ENCODE measurements around the gene PNMA8C.

Gene PNMA8C

DNA sequence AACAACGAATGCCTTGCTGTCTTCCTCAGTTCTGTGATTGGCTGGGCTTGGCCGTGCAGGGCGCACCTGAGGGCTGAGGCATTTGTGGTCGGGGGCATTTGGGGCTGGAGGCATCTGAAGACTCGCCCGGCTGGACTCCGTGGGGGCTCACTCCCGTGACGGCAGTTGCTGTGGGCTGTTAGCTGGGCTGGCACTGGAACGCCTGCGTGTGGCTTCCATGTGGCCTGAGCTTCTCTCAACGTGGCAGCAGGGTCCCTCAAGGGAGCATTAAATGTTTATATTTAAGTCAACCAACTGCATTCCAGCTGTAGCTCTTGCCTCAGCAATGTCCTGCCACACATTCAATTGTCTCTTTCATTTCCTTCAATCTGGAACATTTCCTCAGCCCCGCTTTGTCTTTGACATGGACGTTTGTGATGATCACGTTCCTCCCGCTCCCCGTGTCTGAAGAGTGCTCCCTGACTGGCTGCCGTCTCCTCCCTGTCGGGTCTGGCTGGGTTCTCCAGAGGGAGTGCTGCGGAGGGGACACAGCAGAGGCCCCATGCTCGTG lies 36.4 kb downstream of the PNMA8C start:
- Histone ChIP-seq H3K4me3 (peak overlapping the region; percentile 16; the same call in 1 of the 2 replicates), H3K9me3 (ENCODE audit: low read depth, low read length) (no peaks in the 10 kb centered on the region), H3K9ac (ENCODE audit: insufficient read length) (no peak overlapping the region), H3K36me3 (ENCODE audit: insufficient read depth, low read length) (peaks cover 42% of the 10 kb centered on the region), H3K27ac (peak overlapping the region; percentile 77)
- TF ChIP-seq FOXP2 (optimal IDR thresholded peaks at IDR 0.05; ENCODE audit: control extremely low read depth, extremely low read length, insufficient read depth), result no peak
- no peak for TF ChIP-seq EZH2 (IDR thresholded peaks at IDR 0.05)
- TF ChIP-seq POLR2AphosphoS5 (IDR thresholded peaks at IDR 0.05; ENCODE audit: borderline replicate concordance, low read depth, low read length), result no peak
- no peak for DNase-seq (ENCODE audit: low read depth, low spot score)

DNA sequence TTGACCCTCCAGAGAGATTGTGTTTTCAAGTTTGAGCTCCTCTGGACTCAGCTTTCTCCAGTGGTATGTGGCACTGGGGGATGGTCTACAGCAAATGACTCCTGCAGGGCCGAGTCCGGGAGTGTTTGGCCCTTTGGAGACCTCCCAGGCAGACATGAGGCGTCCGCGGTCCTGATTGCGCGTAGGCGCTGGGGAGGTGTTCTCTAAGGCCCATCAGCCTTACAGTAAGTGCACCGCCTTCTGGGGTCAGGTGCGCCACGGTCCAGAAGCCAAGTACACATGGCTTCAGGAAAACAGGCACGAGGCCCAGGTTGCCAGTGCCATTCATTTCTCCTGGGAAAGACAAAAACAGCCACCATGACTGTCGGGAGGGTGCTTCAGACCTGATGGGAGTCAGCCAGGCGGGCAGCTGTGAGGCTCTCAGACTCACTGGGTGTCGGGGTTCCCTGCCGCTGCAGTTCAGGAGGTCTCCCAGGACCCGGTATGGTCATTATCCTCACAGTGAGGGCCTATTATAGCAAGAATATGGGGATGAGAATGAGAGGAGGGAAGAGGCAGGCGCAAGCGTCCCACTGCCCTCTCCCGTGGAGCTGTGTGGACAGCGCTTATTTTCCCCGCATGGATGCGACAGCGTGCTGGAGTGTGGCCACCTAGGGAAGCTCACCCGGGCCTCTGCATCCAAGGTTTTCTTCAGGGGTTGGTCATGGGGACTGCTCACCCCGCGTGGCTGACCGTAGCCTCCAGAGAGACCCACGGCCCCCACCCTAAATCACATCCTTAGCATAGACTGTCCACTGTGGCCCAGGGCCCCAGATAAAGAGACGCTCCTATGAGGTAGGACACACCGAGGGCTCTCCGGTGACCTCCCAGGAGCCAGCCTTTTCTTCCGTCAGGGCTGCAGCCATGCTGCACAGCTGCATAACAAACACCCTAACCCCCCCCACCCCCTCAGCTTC lies 37.2 kb downstream of the PNMA8C start:
- no peak for TF ChIP-seq FOXP2 (optimal IDR thresholded peaks at IDR 0.05; ENCODE audit: control extremely low read depth, extremely low read length, insufficient read depth)
- Histone ChIP-seq H3K9me3 (ENCODE audit: low read depth, low read length) (no peaks in the 10 kb centered on the region), H3K36me3 (ENCODE audit: insufficient read depth, low read length) (peaks cover 49% of the 10 kb centered on the region), H3K9ac (ENCODE audit: insufficient read length) (no peak overlapping the region), H3K4me3 (no peak overlapping the region), H3K27ac (0 out of 2 replicates have a peak overlapping the region, but pooled peaks have one; percentile 9)
- no peak for DNase-seq (ENCODE audit: low read depth, low spot score)

DNA sequence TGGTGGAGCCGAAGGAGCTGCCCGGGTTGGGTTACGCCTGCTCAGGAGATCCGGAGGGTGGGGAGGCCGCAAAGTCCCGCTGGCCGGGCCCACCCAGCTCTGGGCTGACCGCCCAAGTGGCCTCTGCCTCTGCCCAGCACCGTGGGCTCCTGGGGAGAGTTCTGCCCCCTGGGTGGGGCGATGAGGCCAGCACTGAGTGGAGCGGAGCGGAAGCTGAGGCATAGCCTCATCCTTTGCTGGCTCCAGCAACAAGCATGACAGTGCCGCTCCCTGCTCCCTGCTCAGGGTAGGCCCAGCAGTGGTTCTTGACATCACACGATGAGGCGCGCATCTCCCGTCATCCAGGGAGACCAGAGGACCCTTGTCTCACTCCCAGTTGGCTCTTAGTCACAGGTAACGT lies 37.9 kb downstream of the PNMA8C start:
- no peaks in the 10 kb centered on the region for H3K9me3 ChIP-seq (ENCODE audit: low read depth, low read length)
- TF ChIP-seq EZH2 (IDR thresholded peaks at IDR 0.05), result no peak
- no peak for TF ChIP-seq FOXP2 (optimal IDR thresholded peaks at IDR 0.05; ENCODE audit: control extremely low read depth, extremely low read length, insufficient read depth)
- no peak for TF ChIP-seq POLR2AphosphoS5 (IDR thresholded peaks at IDR 0.05; ENCODE audit: borderline replicate concordance, low read depth, low read length)
- no peak overlapping the region for H3K27ac ChIP-seq
- peaks cover 52% of the 10 kb centered on the region for H3K36me3 ChIP-seq (ENCODE audit: insufficient read depth, low read length)
- no peak overlapping the region for H3K4me3 ChIP-seq
- H3K9ac ChIP-seq (ENCODE audit: insufficient read length), result no peak overlapping the region
- DNase-seq (ENCODE audit: low read depth, low spot score), result no peak

DNA sequence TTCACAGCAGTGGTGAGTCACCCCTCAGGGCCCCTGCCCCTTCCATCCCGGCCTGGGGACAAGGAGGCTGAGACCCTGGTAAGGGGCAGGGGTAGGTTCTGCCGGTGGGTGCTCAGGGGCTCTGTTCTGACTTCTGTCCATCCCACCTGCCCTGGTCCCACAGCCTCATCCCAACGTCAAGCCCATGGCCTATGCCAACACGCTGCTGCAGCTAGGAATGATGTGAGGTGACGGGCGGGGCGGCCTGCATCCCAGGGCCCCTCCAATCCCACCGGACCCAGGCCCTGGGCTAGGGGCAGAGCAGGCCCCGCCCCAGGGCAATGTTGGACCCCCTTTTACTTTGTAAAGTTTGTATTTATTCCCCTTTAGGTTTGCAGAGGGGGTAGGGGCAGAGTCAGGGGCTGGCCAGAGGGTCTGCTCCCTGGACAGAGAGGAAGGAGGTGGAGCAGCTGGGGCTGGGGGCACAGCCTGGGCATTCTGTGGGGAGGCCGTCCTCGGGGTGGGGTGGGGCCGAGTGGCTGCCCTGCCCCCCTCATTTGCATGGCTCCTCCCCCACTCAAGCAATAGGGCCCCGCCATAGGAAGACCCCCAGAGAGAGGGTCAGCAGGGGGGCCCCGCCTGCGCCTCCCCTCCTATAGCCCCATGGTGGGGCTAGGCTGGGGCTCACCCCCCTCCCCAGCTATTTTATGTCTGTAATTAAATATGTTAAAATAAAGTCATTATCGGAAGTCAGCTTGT lies 38.4 kb downstream of the PNMA8C start:
- Histone ChIP-seq H3K9me3 (ENCODE audit: low read depth, low read length) (no peaks in the 10 kb centered on the region), H3K9ac (ENCODE audit: insufficient read length) (no peak overlapping the region), H3K4me3 (no peak overlapping the region), H3K36me3 (ENCODE audit: insufficient read depth, low read length) (peaks cover 52% of the 10 kb centered on the region), H3K27ac (no peak overlapping the region)
- TF ChIP-seq EZH2 (IDR thresholded peaks at IDR 0.05), result no peak
- no peak for TF ChIP-seq POLR2AphosphoS5 (IDR thresholded peaks at IDR 0.05; ENCODE audit: borderline replicate concordance, low read depth, low read length)
- no peak for TF ChIP-seq FOXP2 (optimal IDR thresholded peaks at IDR 0.05; ENCODE audit: control extremely low read depth, extremely low read length, insufficient read depth)
- DNase-seq (ENCODE audit: low read depth, low spot score), result no peak

DNA sequence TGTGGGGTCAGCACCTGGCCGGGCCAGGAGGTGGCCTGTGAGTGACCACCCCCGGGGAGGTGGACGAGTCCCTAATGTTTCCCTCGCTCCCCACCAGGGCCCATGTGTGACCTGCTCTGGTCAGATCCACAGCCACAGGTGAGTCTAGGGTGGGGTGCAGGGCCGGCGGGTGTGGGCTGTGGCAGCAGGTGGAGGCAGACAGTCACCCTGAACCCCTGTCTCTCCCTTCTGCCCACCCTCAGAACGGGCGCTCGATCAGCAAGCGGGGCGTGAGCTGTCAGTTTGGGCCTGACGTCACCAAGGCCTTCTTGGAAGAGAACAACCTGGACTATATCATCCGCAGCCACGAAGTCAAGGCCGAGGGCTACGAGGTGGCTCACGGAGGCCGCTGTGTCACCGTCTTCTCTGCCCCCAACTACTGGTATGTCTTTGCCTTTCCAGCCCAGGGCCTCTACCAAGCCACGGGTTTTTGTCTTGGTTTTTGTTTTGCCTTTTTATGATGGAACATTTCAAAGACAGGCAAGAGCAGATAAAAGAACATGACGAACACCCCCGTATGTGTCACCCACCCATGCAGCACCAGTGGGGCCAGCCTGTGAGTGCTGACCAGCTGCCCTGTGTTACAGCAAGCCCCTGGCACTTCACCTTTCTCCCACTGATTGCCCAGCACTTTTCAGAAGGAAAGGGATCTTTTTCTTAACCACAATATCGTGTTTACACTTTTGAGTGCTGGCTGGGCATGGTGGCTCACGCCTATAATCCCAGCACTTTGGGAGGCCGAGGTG lies 40.2 kb downstream of the PNMA8C start:
- Histone ChIP-seq H3K9ac (ENCODE audit: insufficient read length) (no peak overlapping the region), H3K4me3 (no peak overlapping the region), H3K9me3 (ENCODE audit: low read depth, low read length) (no peaks in the 10 kb centered on the region), H3K36me3 (ENCODE audit: insufficient read depth, low read length) (peaks cover 70% of the 10 kb centered on the region), H3K27ac (no peak overlapping the region)
- no peak for DNase-seq (ENCODE audit: low read depth, low spot score)
- TF ChIP-seq EZH2 (IDR thresholded peaks at IDR 0.05) (no peak), FOXP2 (optimal IDR thresholded peaks at IDR 0.05; ENCODE audit: control extremely low read depth, extremely low read length, insufficient read depth) (no peak), POLR2AphosphoS5 (IDR thresholded peaks at IDR 0.05; ENCODE audit: borderline replicate concordance, low read depth, low read length) (no peak)

DNA sequence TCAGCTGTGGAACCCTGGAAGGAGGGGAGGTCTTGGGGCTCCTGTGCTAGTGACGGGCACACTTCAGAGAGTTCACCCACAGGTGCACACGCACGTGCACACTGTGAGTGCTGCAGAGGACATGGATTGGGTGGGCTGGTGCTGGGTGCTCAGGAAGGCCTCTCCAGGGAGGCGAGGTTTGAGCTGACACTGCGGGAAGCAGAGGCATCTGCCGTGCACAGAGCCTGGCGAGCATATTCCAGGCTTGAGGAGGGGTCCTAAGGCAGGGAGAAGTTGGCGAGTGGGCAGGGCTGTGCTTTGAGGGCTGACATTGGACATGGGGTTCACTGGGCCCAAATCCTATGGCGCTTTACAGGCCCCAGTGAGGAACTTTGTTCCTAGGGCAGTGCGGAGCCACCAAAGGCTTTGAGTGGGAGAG lies 41.0 kb downstream of the PNMA8C start:
- Histone ChIP-seq H3K36me3 (ENCODE audit: insufficient read depth, low read length) (peaks cover 77% of the 10 kb centered on the region), H3K9ac (ENCODE audit: insufficient read length) (no peak overlapping the region), H3K4me3 (no peak overlapping the region), H3K9me3 (ENCODE audit: low read depth, low read length) (no peaks in the 10 kb centered on the region), H3K27ac (no peak overlapping the region)
- no peak for TF ChIP-seq POLR2AphosphoS5 (IDR thresholded peaks at IDR 0.05; ENCODE audit: borderline replicate concordance, low read depth, low read length)
- TF ChIP-seq EZH2 (IDR thresholded peaks at IDR 0.05), result no peak
- TF ChIP-seq FOXP2 (optimal IDR thresholded peaks at IDR 0.05; ENCODE audit: control extremely low read depth, extremely low read length, insufficient read depth), result no peak
- DNase-seq (ENCODE audit: low read depth, low spot score), result no peak

DNA sequence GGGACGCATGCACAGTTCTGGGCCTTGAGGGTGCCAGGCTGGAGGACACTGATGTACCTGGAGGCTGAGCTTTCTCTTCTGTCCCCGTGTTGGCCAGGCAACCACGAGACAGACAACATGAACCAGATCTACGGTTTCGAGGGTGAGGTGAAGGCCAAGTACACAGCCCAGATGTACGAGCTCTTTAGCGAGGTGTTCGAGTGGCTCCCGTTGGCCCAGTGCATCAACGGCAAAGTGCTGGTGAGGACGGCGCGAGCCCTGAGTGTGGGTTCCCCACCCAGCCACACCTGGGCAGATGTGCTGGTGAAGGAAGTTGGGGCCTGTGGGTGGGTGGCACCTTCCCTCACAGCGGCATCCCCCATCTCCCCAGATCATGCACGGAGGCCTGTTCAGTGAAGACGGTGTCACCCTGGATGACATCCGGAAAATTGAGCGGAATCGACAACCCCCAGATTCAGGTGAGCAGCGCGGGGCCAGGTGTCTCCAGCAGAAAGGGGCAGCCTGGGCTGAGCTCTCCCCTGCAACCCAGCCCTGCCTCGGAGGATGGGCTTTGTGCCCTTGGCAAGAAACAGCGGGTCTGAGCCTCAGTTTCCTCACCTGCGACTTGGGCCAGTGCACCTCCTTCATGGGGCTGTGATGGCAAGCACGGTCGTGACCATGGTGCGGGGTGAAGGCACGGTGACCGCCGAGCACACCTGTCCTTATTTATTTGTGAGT lies 41.6 kb downstream of the PNMA8C start:
- Histone ChIP-seq H3K4me3 (no peak overlapping the region), H3K9ac (ENCODE audit: insufficient read length) (no peak overlapping the region), H3K9me3 (ENCODE audit: low read depth, low read length) (no peaks in the 10 kb centered on the region), H3K27ac (no peak overlapping the region), H3K36me3 (ENCODE audit: insufficient read depth, low read length) (peaks cover 83% of the 10 kb centered on the region)
- DNase-seq (ENCODE audit: low read depth, low spot score), result no peak
- TF ChIP-seq POLR2AphosphoS5 (IDR thresholded peaks at IDR 0.05; ENCODE audit: borderline replicate concordance, low read depth, low read length) (no peak), EZH2 (IDR thresholded peaks at IDR 0.05) (no peak), FOXP2 (optimal IDR thresholded peaks at IDR 0.05; ENCODE audit: control extremely low read depth, extremely low read length, insufficient read depth) (no peak)
